ENCODE measurements around the gene VWC2L.
A peak's percentile ranks its signal among the peaks of the same experiment; 100 is the strongest.

VWC2L gene

GRCh38 chr2:214410918-214411554, at the start of gene VWC2L:
VWC2L (plus strand) TSS chr2:214411054; CDS start chr2:214414194, 3,140 bp downstream.
- DNase-seq (ENCODE audit: low read depth) = peak; percentile 80
- H3K4me3 ChIP-seq (ENCODE audit: low read depth, low read length) = no peak within 1 kb of the TSS
- no peak for TF ChIP-seq CTCF (conservative IDR thresholded peaks at IDR 0.05; ENCODE audit: low read depth, low read length)

GRCh38 chr2:214361116-214361515, 49.7 kb upstream of the VWC2L start:
- DNase-seq (ENCODE audit: low read depth) = no peak
- no peak for TF ChIP-seq CTCF (conservative IDR thresholded peaks at IDR 0.05; ENCODE audit: low read depth, low read length)
- no peak overlapping the region for H3K4me3 ChIP-seq (ENCODE audit: low read depth, low read length)

- no peak for DNase-seq (ENCODE audit: low read depth)
- TF ChIP-seq CTCF (conservative IDR thresholded peaks at IDR 0.05; ENCODE audit: low read depth, low read length) = no peak
- H3K4me3 ChIP-seq (ENCODE audit: low read depth, low read length) = no peak overlapping the region
Observed at GRCh38 chr2:214365549-214365948, 45.3 kb upstream of the VWC2L start.

- TF ChIP-seq CTCF (conservative IDR thresholded peaks at IDR 0.05; ENCODE audit: low read depth, low read length) = no peak
- H3K4me3 ChIP-seq (ENCODE audit: low read depth, low read length) = no peak overlapping the region
- no peak for DNase-seq (ENCODE audit: low read depth)
Observed at GRCh38 chr2:214367171-214367570, 43.7 kb upstream of the VWC2L start.

- H3K4me3 ChIP-seq (ENCODE audit: low read depth, low read length) = no peak overlapping the region
- TF ChIP-seq CTCF (conservative IDR thresholded peaks at IDR 0.05; ENCODE audit: low read depth, low read length) = no peak
- DNase-seq (ENCODE audit: low read depth) = no peak
Observed at GRCh38 chr2:214376618-214377285, 34.1 kb upstream of the VWC2L start.

GRCh38 chr2:214377286-214377624, 33.6 kb upstream of the VWC2L start:
- no peak overlapping the region for H3K4me3 ChIP-seq (ENCODE audit: low read depth, low read length)
- peak; percentile 1 for DNase-seq (ENCODE audit: low read depth)
- TF ChIP-seq CTCF (conservative IDR thresholded peaks at IDR 0.05; ENCODE audit: low read depth, low read length) = no peak

Data from choroid plexus epithelial cell (primary cell).